Naive B cell (primary cell): ENCODE measurements around the gene ITGB5. TPM values are rescaled to one million over a fixed set of nuclear protein-coding genes. Genes with fewer than 3 reads are reported as not detected.

Experiments used
- ATAC-seq, 2 donors: fragments of 150-1000 bp; cut with Tn5 transposase; 2 replicates each; pipeline ENCODE4 v1.10.0; 2021; ENCODE audit warnings: low read depth in 2 of 2, mild to moderate bottlenecking in 2 of 2, moderate library complexity in 2 of 2
- DNase-seq: peaks from one replicate; pipeline ENCODE4 v3.0.0; 2022
- H3K27ac Mint-ChIP-seq, 6 donors: one replicate each; pipeline ENCODE4 v1.8.0; 2020 to 2022; ENCODE audit warnings: mild to moderate bottlenecking in 6 of 6, mixed read lengths in 6 of 6, moderate library complexity in 5 of 6, inconsistent platforms in 2 of 6
- H3K27me3 Mint-ChIP-seq, 3 donors: one replicate each; pipeline ENCODE4 v1.8.0; 2021 to 2022; ENCODE audit warnings: mixed read lengths in 3 of 3, mild to moderate bottlenecking in 1 of 3
- H3K36me3 Mint-ChIP-seq, 2 donors: one replicate each; pipeline ENCODE4 v1.8.0; 2020 to 2022; ENCODE audit warnings: mixed read lengths in 2 of 2, inconsistent platforms in 1 of 2, mild to moderate bottlenecking in 1 of 2
- H3K4me1 Mint-ChIP-seq, 3 donors: one replicate each; pipeline ENCODE4 v1.8.0; 2020 to 2022; ENCODE audit warnings: mixed read lengths in 3 of 3, inconsistent platforms in 1 of 3, mild to moderate bottlenecking in 1 of 3, moderate library complexity in 1 of 3
- H3K4me3 Mint-ChIP-seq, 8 donors: one replicate each; pipeline ENCODE4 v1.8.0; 2020 to 2022; ENCODE audit warnings: mild to moderate bottlenecking in 8 of 8, mixed read lengths in 8 of 8, moderate library complexity in 8 of 8, inconsistent platforms in 2 of 8
- H3K9me3 Mint-ChIP-seq, 7 donors: one replicate each; pipeline ENCODE4 v1.8.0; 2020 to 2022; ENCODE audit warnings: mixed read lengths in 7 of 7, mild to moderate bottlenecking in 5 of 7, inconsistent platforms in 2 of 7, moderate library complexity in 1 of 7
- polyA plus RNA-seq, 6 donors: library from polyadenylated mRNA; unstranded; fragments of 300-500 nt; fragmentation: Illumina TruSeq; gene quantifications; one replicate each; pipeline ENCODE4 v1.2.3, GENCODE V29; 2021; ENCODE audit warnings: low read depth in 6 of 6

ITGB5 gene, protein sequence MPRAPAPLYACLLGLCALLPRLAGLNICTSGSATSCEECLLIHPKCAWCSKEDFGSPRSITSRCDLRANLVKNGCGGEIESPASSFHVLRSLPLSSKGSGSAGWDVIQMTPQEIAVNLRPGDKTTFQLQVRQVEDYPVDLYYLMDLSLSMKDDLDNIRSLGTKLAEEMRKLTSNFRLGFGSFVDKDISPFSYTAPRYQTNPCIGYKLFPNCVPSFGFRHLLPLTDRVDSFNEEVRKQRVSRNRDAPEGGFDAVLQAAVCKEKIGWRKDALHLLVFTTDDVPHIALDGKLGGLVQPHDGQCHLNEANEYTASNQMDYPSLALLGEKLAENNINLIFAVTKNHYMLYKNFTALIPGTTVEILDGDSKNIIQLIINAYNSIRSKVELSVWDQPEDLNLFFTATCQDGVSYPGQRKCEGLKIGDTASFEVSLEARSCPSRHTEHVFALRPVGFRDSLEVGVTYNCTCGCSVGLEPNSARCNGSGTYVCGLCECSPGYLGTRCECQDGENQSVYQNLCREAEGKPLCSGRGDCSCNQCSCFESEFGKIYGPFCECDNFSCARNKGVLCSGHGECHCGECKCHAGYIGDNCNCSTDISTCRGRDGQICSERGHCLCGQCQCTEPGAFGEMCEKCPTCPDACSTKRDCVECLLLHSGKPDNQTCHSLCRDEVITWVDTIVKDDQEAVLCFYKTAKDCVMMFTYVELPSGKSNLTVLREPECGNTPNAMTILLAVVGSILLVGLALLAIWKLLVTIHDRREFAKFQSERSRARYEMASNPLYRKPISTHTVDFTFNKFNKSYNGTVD
- 1 to 10 TPM in 2 of 6 donors, under 1 TPM in 2, not detected in 2; 0.22 to 2.0 (median 1.1) TPM for polyA plus RNA-seq

DNA sequence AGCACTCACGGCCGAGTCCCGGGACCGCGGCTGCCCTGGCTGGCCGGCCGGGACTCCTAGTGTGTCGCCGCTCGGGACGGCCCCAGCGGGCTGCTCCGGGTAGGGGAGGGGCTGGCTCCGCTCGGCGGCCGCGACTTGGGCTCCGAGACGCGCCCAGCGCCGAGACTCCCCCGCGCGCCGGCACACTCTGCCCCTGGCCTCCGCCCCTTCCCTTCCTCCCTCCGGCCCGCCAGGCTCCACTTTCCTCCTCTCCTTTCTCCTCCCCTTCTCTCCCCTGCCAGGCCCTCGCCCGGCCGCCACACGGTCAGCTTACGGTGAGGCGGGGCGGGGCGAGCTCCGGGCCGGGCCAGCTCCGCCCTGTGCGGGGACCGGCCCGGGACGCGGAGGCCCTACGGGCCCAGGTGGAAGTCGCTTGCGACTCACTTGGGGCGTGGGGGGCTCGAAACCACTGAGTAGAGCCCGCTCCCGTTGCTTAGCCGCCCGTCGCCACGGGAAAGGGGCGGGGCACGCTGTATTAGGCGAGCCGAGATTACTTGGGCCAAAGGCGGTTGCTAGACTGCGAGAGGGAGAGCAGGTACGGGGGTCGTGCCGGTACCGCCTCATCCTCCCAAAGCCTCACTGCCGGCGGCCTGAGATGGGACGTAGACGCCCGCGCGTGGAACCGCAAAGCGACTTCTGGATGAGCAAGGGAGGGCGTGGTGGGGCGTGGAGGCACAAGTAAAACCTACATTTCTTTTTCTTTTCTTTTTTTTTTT, at the start of gene ITGB5:
Gene ITGB5 (minus strand): TSS at position 189 of the 755 bp plus-strand sequence. CDS start 365 bp downstream, outside the sequence.
- peak within 1 kb of the TSS; percentile 71 to 88 (median 74) for H3K4me3 Mint-ChIP-seq
- H3K9me3 Mint-ChIP-seq = no peaks in the 10 kb centered on the region
- no peaks in the 10 kb centered on the region for H3K36me3 Mint-ChIP-seq
- peaks cover 52 to 76% (median 65%) of the 10 kb centered on the region in 3 donors for H3K27me3 Mint-ChIP-seq
- no peak for DNase-seq
- H3K4me1 Mint-ChIP-seq = peaks cover 0 to 6% (median 4%) of the 10 kb centered on the region in 3 donors
- ATAC-seq = peak; percentile 59 to 65
- H3K27ac Mint-ChIP-seq = no peak within 1 kb of the TSS

DNA sequence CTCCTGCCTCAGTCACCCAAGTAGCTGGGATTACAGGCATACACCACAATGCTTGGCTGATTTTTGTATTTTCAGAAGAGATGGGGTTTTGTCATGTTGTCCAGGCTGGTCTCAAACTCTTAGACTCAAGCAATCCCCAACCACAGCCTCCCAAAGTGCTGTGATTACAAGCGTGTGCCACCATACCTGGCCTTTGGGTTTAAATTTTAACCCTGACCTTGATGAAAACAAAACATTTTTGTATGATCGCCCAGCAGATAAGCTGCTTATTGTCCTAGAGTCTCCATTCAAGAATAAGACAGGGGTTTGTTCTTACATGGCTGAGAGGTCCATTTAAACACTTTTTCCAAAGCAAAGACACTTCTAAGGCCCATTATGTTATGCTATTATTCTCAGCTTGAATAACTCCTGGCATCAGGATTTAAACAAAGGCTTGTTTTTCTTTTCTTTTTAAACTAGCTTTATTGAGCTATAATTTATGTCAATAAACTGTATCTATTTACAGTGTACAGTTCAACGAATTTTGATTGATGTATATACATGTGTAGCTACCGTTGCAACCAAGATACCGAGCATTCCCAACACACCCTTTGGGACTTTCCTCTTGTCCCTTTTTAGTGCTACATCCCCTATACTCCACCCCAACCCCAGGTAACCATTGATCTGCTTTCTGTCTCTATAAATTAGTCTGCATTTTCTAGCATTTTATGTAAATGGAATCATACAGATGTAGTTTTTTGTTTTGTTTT, 48.8 kb upstream of the ITGB5 start:
- no peaks in the 10 kb centered on the region for H3K9me3 Mint-ChIP-seq
- H3K27me3 Mint-ChIP-seq = peaks cover 12 to 30% (median 24%) of the 10 kb centered on the region in 3 donors
- H3K4me1 Mint-ChIP-seq = no peaks in the 10 kb centered on the region
- no peak overlapping the region for H3K4me3 Mint-ChIP-seq
- H3K36me3 Mint-ChIP-seq = no peaks in the 10 kb centered on the region
- ATAC-seq = no peak
- no peak overlapping the region for H3K27ac Mint-ChIP-seq
- no peak for DNase-seq

DNA sequence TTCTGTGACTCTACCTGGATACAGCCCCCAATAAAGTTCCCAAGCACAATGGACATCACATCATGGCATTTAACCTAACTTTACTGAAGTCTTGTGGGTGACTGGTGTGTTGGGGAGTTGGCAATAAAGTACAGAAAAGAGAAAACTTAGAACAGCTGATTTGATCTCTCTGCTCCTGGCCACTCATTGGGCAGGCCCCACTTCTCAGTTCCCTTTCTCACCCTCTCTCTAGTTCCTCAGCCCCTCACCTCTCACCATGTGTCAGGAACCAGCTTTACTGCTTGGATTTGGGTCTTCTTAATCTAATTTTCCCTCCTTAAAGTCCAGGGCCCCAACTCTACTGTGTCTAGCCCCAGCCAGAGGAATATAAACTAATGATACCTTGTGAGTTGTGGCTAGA, 48.1 kb upstream of the ITGB5 start:
- Mint-ChIP-seq H3K27me3 (peaks cover 12 to 30% (median 27%) of the 10 kb centered on the region in 3 donors), H3K36me3 (no peaks in the 10 kb centered on the region), H3K9me3 (no peaks in the 10 kb centered on the region), H3K27ac (peak overlapping the region in 1 of 6 donors; percentile 30), H3K4me3 (no peak overlapping the region), H3K4me1 (no peaks in the 10 kb centered on the region)
- no peak for ATAC-seq
- DNase-seq = no peak

DNA sequence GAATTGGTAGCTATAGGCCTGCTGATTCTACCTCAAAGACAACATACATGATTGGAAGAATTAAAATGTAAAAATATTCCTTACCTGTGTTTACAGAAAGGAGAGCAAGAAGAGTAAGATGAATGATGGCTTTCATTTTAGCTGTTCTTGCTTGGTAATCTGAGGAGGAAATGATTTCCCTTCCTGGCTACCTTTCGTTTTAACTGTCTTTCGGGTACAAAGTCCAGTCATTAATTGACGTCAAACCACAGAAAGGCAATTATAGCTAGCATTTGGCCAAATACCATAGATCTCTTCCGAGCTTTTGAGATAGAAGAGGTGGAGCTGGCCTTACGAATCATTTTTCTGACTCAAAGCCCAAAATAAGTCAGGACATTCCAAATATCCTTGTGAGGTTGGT, 47.4 kb upstream of the ITGB5 start, which contains the start of gene MUC13:
Gene MUC13 (minus strand): TSS at position 175 of the 400 bp plus-strand sequence. CDS start 39 bp downstream, at position 136.
- H3K27me3 Mint-ChIP-seq = peaks cover 8 to 26% (median 24%) of the 10 kb centered on the region in 3 donors
- ATAC-seq (no peak), DNase-seq (no peak)
- no peaks in the 10 kb centered on the region for H3K36me3 Mint-ChIP-seq
- H3K4me3 Mint-ChIP-seq = no peak within 1 kb of the TSS
- H3K27ac Mint-ChIP-seq = peak within 1 kb of the TSS in 3 of 6 donors; percentile 30 to 62 (median 37)
- no peaks in the 10 kb centered on the region for H3K9me3 Mint-ChIP-seq
- no peaks in the 10 kb centered on the region for H3K4me1 Mint-ChIP-seq

DNA sequence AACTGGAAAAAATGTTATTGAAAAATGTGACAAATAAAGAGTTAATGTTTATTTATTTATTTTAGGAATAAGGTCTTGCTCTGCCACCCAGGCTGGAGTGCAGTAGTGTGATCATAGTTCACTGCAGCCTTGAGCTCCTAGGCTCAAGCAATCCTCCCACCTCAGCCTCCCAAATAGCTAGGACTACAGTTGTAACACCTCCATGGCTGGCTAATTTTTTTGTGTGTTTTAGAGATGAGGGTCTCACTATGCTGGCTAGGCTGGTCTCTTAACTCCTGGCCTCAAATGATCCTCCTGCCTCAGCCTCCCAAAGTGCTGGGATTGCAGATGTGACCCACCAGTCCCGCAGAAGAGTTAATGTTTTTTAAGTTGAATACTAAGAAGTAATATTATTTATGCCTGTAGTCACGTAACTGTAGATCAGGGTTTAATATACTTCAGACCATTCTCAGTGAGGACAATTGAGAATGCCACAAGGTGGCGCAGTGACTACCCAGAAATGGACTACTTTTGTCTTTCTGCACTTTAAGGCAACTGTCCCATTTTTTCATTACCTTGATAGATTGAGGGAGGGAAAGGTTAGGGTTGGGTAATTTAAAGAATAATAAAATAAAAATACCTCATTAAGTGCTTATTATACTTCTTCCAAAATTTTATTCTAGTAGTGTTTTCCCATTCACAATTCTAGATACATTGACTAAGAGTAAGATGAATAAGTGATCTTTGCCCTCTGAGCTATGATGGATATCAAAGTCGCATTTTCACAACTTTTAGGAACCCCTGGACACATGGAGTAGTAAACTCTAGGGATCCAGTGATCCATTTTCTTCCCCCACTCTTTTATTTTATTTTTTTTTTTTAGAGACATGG, 41.4 kb upstream of the ITGB5 start:
- DNase-seq = no peak
- ATAC-seq = peak in 1 of 2 donors; percentile 30
- Mint-ChIP-seq H3K27me3 (peaks cover 0 to 20% (median 13%) of the 10 kb centered on the region in 3 donors), H3K9me3 (no peaks in the 10 kb centered on the region), H3K27ac (peak overlapping the region in 1 of 6 donors; percentile 68), H3K36me3 (no peaks in the 10 kb centered on the region), H3K4me3 (no peak overlapping the region), H3K4me1 (no peaks in the 10 kb centered on the region)

DNA sequence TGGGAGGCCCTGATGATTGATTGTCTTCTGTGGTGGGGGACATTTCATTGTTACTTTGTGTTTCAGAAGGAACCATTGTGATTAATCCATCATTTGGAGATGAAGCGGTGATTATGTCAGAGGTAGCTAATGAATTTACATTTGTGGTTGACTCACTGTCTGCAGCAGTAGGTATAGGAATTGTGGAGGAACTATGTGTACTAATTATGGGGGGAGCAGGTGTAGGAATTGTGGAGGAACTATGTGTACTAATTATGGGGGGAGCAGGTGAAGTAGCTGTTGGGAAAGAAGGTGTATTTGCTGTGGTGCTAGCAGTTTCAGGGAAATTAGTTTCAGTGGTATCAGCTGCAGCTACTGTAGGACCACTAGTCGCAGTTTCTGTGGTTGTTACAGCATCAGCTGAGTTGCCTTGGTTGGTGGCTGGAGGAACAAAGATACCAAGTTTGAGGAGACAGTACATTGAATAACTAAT, 40.4 kb upstream of the ITGB5 start:
- DNase-seq (no peak), ATAC-seq (no peak)
- Mint-ChIP-seq H3K4me1 (no peaks in the 10 kb centered on the region), H3K4me3 (no peak overlapping the region), H3K9me3 (no peaks in the 10 kb centered on the region), H3K36me3 (no peaks in the 10 kb centered on the region), H3K27me3 (peaks cover 0 to 15% (median 14%) of the 10 kb centered on the region in 3 donors), H3K27ac (no peak overlapping the region)

DNA sequence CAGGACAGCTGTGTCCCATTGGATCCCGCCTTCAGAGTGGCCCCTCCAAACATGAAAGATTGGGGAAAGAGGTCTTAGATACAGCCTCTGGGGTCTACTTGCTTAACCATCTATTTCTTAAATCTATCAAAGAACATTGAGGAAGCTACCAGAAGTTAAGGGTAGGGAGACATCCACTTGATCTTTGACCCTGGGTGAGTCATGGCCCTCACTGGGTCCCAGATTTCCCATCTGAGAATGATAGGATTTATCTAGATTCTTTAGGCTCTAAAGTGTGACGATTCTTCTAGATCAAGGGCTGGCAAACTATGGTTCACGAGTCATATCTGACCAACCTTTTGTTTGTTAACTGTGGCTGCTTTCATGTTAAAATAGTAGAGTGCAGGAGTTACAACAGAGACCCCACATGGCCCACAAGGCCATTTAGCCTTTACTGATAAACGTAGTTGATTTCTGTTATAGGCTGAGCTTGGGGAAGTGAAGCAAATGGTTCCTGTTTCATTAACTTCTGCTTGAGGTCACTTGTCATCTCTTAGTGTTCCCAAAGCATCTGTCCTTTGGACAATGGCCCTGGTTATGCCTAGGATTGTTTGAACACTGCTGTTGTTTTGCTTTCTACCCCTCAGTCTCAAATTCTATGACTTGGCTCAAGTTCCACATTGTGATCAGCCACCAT, 39.4 kb upstream of the ITGB5 start:
- no peak overlapping the region for H3K27ac Mint-ChIP-seq
- peaks cover 0 to 14% (median 14%) of the 10 kb centered on the region in 3 donors for H3K27me3 Mint-ChIP-seq
- DNase-seq (no peak), ATAC-seq (no peak)
- no peaks in the 10 kb centered on the region for H3K36me3 Mint-ChIP-seq
- H3K9me3 Mint-ChIP-seq = no peaks in the 10 kb centered on the region
- no peak overlapping the region for H3K4me3 Mint-ChIP-seq
- no peaks in the 10 kb centered on the region for H3K4me1 Mint-ChIP-seq

DNA sequence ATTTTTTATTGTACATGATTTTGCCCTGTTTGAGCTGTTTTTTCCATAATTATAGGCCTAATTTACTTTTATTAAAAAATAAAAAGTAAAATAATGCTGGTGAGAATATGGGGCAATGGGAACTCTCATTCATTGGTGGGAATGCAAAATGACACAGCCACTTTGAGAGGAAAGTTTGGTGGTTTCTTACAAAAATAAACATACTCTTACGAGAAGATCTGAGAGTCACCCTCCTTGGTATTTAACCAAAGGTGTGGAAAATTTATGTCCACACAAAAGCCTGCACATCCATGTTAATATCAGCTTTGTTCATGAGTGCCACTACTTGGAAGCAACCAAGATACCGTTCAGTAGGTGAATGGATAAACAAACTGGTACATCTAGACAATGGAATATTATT, 37.6 kb upstream of the ITGB5 start:
- Mint-ChIP-seq H3K9me3 (no peaks in the 10 kb centered on the region), H3K27me3 (peaks cover 3 to 14% (median 5%) of the 10 kb centered on the region in 3 donors), H3K4me3 (no peak overlapping the region), H3K4me1 (no peaks in the 10 kb centered on the region), H3K36me3 (no peaks in the 10 kb centered on the region), H3K27ac (no peak overlapping the region)
- ATAC-seq (no peak), DNase-seq (no peak)

DNA sequence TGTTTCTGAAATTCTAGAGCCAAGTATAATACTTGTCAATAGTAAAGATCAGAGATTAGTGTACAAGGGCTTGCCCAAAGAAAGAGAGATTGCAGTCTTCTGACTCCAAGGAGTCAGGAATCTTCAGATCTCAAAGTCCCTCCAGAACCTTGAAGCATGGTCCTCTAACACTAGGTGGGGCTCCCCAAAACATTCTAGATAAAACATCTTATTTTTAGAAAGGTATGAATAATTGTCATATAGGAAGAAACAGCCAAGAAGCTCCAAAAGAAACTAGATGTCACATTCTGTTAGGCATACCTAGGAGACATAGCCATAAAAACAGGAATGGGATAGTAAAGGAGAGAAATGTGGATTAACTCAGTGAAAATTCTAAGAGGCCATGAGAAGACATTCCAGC, 36.7 kb upstream of the ITGB5 start:
- H3K27me3 Mint-ChIP-seq = peaks cover 5 to 17% (median 10%) of the 10 kb centered on the region in 3 donors

DNA sequence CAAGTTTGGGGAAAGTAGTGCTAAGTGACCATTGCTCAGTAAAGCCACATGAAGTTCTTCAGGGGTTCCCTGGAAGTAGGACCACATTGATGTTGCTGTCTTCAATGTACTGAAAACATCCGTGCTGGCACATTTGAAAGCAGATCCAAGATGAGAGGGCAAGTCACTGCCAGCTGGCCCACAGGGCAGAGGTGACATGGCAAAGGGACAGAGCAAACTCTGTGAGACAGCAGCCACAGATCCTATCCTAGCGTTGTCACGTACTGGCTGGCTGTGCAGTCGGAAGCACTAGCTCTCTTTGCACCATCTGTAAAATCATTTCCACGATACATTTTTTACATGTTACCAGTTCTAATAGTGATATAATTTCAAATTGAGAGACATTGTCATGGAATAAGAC, 33.6 kb upstream of the ITGB5 start:
- Mint-ChIP-seq H3K27ac (no peak overlapping the region), H3K4me3 (no peak overlapping the region), H3K4me1 (no peaks in the 10 kb centered on the region), H3K36me3 (no peaks in the 10 kb centered on the region), H3K27me3 (peaks cover 13 to 29% (median 25%) of the 10 kb centered on the region in 3 donors), H3K9me3 (no peaks in the 10 kb centered on the region)
- ATAC-seq (no peak), DNase-seq (no peak)

More for the DNA sequence above, 36.7 kb upstream of the ITGB5 start:
- no peak for ATAC-seq
- no peak overlapping the region for H3K27ac Mint-ChIP-seq
- H3K4me3 Mint-ChIP-seq = no peak overlapping the region
- no peak for DNase-seq
- no peaks in the 10 kb centered on the region for H3K36me3 Mint-ChIP-seq
- no peaks in the 10 kb centered on the region for H3K4me1 Mint-ChIP-seq
- no peaks in the 10 kb centered on the region for H3K9me3 Mint-ChIP-seq

DNA sequence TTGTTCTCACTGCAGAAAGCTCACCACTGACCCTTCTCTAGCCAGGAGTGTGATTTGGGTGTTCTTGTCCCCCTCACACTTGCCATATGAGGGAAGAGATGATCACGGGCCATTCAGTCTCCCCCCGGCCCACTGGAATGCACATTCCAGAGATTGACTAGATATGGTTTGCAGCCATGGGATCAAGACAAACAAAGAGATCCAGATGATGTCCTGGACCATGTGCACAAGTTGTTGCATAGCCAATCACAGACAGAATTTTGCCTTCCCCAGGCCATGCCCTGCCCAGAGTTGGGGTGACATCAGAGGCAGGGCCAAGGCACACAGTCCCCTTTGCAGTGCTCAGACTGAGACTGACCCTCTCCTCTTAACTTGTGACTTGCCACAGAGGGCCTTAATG, 32.6 kb upstream of the ITGB5 start:
- no peaks in the 10 kb centered on the region for H3K4me1 Mint-ChIP-seq
- ATAC-seq (no peak), DNase-seq (no peak)
- H3K27me3 Mint-ChIP-seq = peaks cover 15 to 28% (median 28%) of the 10 kb centered on the region in 3 donors
- peak overlapping the region in 1 of 6 donors; percentile 52 for H3K27ac Mint-ChIP-seq
- no peak overlapping the region for H3K4me3 Mint-ChIP-seq
- no peaks in the 10 kb centered on the region for H3K9me3 Mint-ChIP-seq
- no peaks in the 10 kb centered on the region for H3K36me3 Mint-ChIP-seq
